HG03442 (cell line): ENCODE data around the gene SLC46A2.

Experiments
- ATAC-seq: cut with Tn5 transposase; IDR thresholded peaks from one replicate; pipeline ENCODE4 v1.9.1; 2021; ENCODE audit warnings: mild to moderate bottlenecking, moderate library complexity; ENCODE audit not compliant: unreplicated experiment

Gene SLC46A2

GRCh38 chr9:112886351-112886750, 4.3 kb downstream of the SLC46A2 start:
- ATAC-seq = no peak

GRCh38 chr9:112885324-112885723, 5.4 kb downstream of the SLC46A2 start:
- ATAC-seq = no peak

GRCh38 chr9:112884721-112885120, 6.0 kb downstream of the SLC46A2 start:
- ATAC-seq = no peak

GRCh38 chr9:112884101-112884500, 6.6 kb downstream of the SLC46A2 start:
- no peak for ATAC-seq

- ATAC-seq = no peak
Observed at GRCh38 chr9:112881331-112881730, 9.3 kb downstream of the SLC46A2 start.

- ATAC-seq = no peak
Observed at GRCh38 chr9:112880650-112881049, 10.0 kb downstream of the SLC46A2 start.

GRCh38 chr9:112878752-112879151, 11.9 kb downstream of the SLC46A2 start:
- ATAC-seq = no peak

- no peak for ATAC-seq
Observed at GRCh38 chr9:112873773-112874405, 16.8 kb downstream of the SLC46A2 start.

- no peak for ATAC-seq
Observed at GRCh38 chr9:112872019-112872418, 18.7 kb downstream of the SLC46A2 start.

- ATAC-seq = no peak
Observed at GRCh38 chr9:112870556-112870955, 20.1 kb downstream of the SLC46A2 start.

- ATAC-seq = no peak
Observed at GRCh38 chr9:112869917-112870316, 20.8 kb downstream of the SLC46A2 start.

- ATAC-seq = no peak
Observed at GRCh38 chr9:112869041-112869529, 21.6 kb downstream of the SLC46A2 start.

GRCh38 chr9:112868461-112868860, 22.2 kb downstream of the SLC46A2 start:
- ATAC-seq = no peak

- no peak for ATAC-seq
Observed at GRCh38 chr9:112867275-112867991, 23.2 kb downstream of the SLC46A2 start.

GRCh38 chr9:112866662-112867274, 23.9 kb downstream of the SLC46A2 start:
- ATAC-seq = no peak

GRCh38 chr9:112864982-112865381, 25.7 kb downstream of the SLC46A2 start:
- no peak for ATAC-seq

- no peak for ATAC-seq
Observed at GRCh38 chr9:112864403-112864802, 26.3 kb downstream of the SLC46A2 start.

GRCh38 chr9:112863746-112864145, 26.9 kb downstream of the SLC46A2 start:
- ATAC-seq = no peak

GRCh38 chr9:112863214-112863613, 27.5 kb downstream of the SLC46A2 start:
- ATAC-seq = no peak

GRCh38 chr9:112861638-112862555, 28.8 kb downstream of the SLC46A2 start:
- no peak for ATAC-seq

GRCh38 chr9:112861155-112861554, 29.5 kb downstream of the SLC46A2 start:
- no peak for ATAC-seq
